ENCODE measurements around the gene AKT1. TPM values are rescaled to one million over a fixed set of nuclear protein-coding genes. Genes with fewer than 3 reads are reported as not detected.

Gene AKT1
- total and polyA plus RNA-seq, 2 of the 13 experiments (the other 11 are each of a cell fraction or from before 2014, with no cell fraction given): 96.2 to 116 TPM

GRCh38 chr14:104726600-104727451 is 68.7 kb downstream of the AKT1 start (continued):
- TF ChIP-seq, protein P1, sequence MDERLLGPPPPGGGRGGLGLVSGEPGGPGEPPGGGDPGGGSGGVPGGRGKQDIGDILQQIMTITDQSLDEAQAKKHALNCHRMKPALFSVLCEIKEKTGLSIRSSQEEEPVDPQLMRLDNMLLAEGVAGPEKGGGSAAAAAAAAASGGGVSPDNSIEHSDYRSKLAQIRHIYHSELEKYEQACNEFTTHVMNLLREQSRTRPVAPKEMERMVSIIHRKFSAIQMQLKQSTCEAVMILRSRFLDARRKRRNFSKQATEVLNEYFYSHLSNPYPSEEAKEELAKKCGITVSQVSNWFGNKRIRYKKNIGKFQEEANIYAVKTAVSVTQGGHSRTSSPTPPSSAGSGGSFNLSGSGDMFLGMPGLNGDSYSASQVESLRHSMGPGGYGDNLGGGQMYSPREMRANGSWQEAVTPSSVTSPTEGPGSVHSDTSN (CRISPR knock-in tag; IDR thresholded peaks at IDR 0.05): no peak
- TF ChIP-seq ZNF577 (CRISPR knock-in tag; IDR thresholded peaks at IDR 0.05; ENCODE audit: borderline replicate concordance, low read depth) (no peak), FIP1L1 (IDR thresholded peaks at IDR 0.05; ENCODE audit: borderline replicate concordance, insufficient read depth, low read depth, low read length) (no peak), HCFC1 (IDR thresholded peaks at IDR 0.05; ENCODE audit: low read depth, low read length) (no peak), ZNF615 (CRISPR knock-in tag; IDR thresholded peaks at IDR 0.05; ENCODE audit: borderline replicate concordance) (no peak), ATAD3A (CRISPR knock-in tag; IDR thresholded peaks at IDR 0.05) (no peak), ZNF33B (CRISPR knock-in tag; IDR thresholded peaks at IDR 0.05) (no peak), KAT8 (CRISPR knock-in tag; IDR thresholded peaks at IDR 0.05) (peak; percentile 47; the same call in 1 of the 2 replicates), HMG20B (CRISPR knock-in tag; conservative IDR thresholded peaks at IDR 0.05) (no peak), ZNF20 (CRISPR knock-in tag; IDR thresholded peaks at IDR 0.05) (no peak), ZNF496 (CRISPR knock-in tag; IDR thresholded peaks at IDR 0.05; ENCODE audit: insufficient replicate concordance) (no peak), ZNF746 (CRISPR knock-in tag; IDR thresholded peaks at IDR 0.05) (no peak), HMGA1 (CRISPR knock-in tag; conservative IDR thresholded peaks at IDR 0.05) (no peak), POLR2G (IDR thresholded peaks at IDR 0.05; ENCODE audit: low read depth, low read length) (no peak), ZBTB10 (CRISPR knock-in tag; IDR thresholded peaks at IDR 0.05; ENCODE audit: borderline replicate concordance) (0 out of 2 replicates have a peak, but pooled peaks have one; percentile 33), KLF9 (CRISPR knock-in tag; IDR thresholded peaks at IDR 0.05; ENCODE audit: low read depth) (no peak), TBX2 (CRISPR knock-in tag; IDR thresholded peaks at IDR 0.05; ENCODE audit: borderline replicate concordance) (peak; percentile 47), BRCA1 (CRISPR knock-in tag; IDR thresholded peaks at IDR 0.05) (no peak; the same call in 1 of the 2 replicates), ZNF431 (CRISPR knock-in tag; IDR thresholded peaks at IDR 0.05; ENCODE audit: borderline replicate concordance, low read depth) (no peak), TCF7L2 (IDR thresholded peaks at IDR 0.05; ENCODE audit: low read depth, low read length) (no peak), EED (CRISPR knock-in tag; IDR thresholded peaks at IDR 0.05) (no peak)
- TF ChIP-seq, protein P2, sequence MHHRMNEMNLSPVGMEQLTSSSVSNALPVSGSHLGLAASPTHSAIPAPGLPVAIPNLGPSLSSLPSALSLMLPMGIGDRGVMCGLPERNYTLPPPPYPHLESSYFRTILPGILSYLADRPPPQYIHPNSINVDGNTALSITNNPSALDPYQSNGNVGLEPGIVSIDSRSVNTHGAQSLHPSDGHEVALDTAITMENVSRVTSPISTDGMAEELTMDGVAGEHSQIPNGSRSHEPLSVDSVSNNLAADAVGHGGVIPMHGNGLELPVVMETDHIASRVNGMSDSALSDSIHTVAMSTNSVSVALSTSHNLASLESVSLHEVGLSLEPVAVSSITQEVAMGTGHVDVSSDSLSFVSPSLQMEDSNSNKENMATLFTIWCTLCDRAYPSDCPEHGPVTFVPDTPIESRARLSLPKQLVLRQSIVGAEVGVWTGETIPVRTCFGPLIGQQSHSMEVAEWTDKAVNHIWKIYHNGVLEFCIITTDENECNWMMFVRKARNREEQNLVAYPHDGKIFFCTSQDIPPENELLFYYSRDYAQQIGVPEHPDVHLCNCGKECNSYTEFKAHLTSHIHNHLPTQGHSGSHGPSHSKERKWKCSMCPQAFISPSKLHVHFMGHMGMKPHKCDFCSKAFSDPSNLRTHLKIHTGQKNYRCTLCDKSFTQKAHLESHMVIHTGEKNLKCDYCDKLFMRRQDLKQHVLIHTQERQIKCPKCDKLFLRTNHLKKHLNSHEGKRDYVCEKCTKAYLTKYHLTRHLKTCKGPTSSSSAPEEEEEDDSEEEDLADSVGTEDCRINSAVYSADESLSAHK (CRISPR knock-in tag; IDR thresholded peaks at IDR 0.05; ENCODE audit: borderline replicate concordance): no peak
- TF ChIP-seq, protein P3, sequence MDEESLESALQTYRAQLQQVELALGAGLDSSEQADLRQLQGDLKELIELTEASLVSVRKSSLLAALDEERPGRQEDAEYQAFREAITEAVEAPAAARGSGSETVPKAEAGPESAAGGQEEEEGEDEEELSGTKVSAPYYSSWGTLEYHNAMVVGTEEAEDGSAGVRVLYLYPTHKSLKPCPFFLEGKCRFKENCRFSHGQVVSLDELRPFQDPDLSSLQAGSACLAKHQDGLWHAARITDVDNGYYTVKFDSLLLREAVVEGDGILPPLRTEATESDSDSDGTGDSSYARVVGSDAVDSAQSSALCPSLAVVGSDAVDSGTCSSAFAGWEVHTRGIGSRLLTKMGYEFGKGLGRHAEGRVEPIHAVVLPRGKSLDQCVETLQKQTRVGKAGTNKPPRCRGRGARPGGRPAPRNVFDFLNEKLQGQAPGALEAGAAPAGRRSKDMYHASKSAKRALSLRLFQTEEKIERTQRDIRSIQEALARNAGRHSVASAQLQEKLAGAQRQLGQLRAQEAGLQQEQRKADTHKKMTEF (CRISPR knock-in tag; IDR thresholded peaks at IDR 0.05): no peak
